NCI-H748 (cell line): ENCODE measurements around the gene SLC30A2.
A peak's percentile ranks its signal among the peaks of the same experiment; 100 is the strongest.

Experiments
- DNase-seq: peaks from one replicate; lab custom pipeline; 2025; ENCODE audit not compliant: unreplicated experiment; lab: John Stamatoyannopoulos, UW

The SLC30A2 gene

DNA sequence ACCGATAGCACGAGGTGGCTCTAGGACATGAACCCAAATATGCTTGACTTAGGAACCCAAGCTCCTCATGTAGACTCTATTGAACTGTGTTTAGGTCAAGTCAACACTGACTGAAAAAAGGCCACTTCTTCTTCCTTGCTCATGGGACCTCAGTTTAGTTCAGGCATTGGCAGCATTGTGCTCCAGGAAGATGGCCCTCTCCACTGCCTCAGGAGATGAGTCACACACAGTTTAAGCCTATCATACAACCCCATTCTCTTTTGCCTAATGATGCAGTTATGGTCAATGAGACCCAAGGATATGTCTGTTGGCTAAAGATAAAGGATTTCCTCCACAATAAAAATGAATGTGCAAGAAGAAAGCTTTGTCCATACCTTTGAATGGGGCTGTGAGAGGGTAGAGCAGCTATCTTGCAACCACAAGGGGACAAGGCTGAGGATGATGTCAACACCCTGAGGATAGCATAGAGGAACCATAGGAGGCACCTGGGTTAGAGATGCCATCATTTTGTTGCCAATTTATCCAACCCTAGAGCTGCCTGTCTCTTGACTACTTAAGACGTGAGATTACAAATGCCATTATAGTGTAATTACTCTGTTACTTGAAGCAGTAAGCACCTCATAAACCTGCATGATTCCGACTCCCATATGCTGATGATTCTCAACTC, 24.5 kb upstream of the SLC30A2 start:
- no peak for DNase-seq

DNA sequence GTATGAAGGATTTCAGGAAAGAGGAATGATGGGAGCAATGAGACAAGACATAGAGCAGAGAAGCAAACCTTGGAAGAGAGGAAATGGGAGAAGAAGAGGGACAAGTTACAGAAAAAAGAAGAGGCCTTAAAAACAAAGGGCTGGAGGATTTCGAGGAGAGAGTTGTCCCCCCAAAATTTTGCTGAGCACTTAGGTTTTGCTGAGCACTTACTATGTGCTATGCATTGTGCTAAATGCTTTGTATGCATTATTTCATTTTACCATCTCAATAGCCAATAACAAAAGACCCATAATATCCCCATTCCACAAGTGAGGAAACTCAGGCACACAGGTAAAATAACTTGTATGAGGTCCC, 24.0 kb upstream of the SLC30A2 start:
- no peak for DNase-seq

- no peak for DNase-seq
These were observed 21.6 kb upstream of the SLC30A2 start, which contains the start of gene TRIM63 for GRCh38 chr1:26067432-26067911. TRIM63 (minus strand) TSS chr1:26067630; CDS start chr1:26067494, 136 bp downstream.

- no peak for DNase-seq
These were observed 20.9 kb upstream of the SLC30A2 start for GRCh38 chr1:26066857-26067256.

DNA sequence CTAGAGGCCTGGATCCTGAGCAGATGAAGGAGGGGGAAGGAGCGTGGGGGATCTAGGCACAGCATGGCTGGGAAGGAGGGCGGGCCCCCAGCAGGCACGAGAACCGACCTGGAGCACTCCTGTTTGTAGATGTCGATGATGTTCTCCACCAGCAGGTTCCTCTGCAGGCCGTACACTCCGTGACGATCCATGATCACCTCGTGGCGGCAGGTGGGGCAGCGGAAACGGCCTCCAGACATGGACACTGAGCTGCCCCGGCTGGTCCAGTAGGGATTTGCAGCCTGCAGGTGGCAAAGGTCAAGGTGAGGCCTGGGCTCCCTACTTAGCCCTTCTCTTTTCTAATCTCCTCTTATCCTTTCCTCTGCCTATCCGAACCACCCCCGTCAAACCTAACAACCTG, 20.2 kb upstream of the SLC30A2 start:
- no peak for DNase-seq

DNA sequence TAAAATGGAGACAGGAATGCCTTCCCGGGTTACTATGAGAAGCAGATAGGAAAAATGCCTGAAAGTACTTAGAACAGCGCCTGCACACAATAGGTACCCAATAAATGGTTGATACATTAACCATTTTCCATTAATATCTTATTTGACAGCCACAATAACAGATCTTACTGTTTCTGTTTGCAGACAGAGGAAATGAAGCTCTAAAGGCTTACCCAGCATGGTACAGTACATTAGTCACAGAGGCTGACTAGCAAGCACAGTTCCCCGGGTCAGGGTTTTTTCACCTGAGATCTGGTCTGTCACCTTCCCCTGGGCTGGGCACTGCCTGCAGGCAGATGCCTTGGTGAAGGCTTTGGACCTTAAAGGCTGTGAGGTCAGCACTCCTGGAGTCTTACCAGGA, 18.6 kb upstream of the SLC30A2 start:
- no peak for DNase-seq

- no peak for DNase-seq
These were observed 15.1 kb upstream of the SLC30A2 start for GRCh38 chr1:26060832-26061574.

GRCh38 chr1:26059906-26060305, 14.0 kb upstream of the SLC30A2 start:
- no peak for DNase-seq

- DNase-seq = no peak
These were observed 12.2 kb upstream of the SLC30A2 start for GRCh38 chr1:26058052-26058595.

DNA sequence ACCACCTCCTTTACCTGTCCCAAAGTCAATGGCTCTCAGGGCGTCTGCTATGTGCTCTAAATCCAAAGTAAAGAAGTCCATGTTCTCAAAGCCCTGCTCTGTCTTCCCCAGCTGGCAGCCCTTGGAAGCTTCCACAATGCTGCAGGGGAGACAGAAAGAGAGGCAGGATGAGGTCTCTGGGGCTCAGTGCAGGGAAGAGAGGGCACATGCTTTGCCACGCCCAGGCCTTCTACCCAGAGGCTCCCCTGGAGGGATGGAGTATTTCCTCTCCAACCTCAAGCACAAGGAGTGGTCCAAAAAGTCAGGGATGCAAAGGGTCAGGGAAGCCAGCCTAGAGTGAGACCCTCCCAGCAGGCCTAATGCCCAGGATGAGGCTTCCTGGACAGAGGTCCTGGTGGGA, 11.3 kb upstream of the SLC30A2 start:
- no peak for DNase-seq

DNA sequence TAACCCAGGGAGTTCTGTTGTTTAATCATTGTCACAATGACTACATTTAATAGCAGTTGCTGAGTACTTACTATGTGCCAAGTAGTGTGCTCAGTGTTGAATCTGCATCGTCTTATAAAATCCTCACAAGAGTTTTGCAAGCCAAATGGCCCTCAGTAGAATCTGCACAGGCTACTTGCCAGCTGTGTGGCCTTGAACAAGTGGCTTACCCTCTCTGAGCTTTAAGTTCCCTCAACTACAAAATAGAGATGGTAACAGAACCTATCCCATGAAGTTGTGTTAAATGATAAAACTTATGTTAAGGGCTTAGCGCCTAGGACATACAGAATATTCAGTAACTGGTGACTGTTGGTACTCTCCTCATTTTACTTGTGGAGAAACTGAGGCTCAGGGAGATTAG, 9.1 kb upstream of the SLC30A2 start:
- no peak for DNase-seq

DNA sequence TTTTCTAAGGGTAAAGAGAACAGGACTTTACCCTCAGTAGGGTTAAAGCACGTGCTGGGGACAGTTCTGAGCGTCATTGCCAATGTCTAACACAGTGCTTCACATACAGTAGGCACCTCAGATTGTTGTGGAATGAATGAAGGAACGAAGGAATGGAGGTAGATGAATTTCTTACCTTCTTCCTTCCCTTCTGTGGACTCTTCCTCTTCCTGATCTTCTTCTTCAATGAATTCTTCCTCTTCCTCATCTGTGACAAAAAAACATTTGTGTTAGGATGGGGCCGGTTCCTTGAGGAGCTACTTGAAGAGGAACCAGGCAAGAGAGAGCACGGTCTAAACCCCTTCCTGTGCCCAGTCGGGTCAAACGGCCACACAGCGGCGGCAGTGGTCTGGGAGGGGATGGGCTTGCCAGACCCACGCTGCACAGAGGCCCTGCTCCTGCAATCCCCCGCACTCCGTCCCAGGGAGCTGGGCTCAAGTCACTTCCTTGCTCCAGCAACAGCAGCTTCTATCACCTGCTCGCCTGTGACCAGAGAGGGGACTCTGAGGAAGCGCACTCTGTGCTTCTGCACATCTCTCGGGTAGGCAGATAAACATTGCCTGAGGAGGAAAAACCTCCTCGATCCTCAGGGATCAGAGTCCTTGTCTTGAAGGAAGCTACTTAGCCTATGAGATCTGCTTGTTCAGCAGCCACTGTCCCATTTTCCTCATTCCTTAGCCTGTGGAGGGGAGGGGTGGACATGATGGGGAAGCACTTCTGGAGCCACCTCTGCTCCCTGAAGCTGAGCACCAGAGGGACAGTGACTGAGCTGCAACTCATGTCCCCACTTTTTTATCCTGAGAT, 8.0 kb upstream of the SLC30A2 start:
- DNase-seq = no peak

- no peak for DNase-seq
These were observed 4.3 kb upstream of the SLC30A2 start for GRCh38 chr1:26050248-26050640.

DNA sequence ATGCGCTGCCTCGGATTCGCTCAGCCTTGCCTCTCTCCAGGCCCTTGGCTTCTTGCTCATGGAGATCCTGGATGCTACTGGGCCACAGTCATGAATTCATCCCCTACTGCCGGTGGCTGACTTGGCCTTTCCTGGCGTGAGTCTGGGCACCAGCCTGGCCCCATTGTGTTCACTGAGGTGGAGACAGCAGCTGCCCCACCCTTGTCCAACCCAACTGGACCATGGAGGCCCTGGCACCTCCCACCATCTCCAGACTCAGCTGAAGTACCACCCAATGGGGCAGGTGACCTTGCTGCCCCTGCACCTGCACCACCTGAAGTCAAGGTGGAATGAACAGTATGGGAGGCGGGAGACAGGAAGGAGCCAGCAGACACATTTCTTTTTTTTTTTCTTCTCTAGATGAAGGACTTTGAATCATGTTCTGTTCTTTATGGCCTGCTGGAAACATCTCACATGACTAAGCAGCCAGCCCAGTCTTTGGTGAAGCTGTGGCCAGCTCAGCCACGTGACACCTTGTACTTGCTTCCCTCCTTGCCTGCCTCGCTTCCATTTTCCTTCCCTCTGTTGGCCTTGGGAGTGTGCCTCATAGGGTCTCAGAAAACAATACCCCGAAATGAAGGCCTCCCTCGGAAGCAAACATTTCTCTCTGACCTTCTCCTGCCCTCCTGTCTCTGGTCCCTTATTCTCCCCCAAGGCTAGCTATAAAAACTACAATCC, 3.8 kb upstream of the SLC30A2 start:
- no peak for DNase-seq

DNA sequence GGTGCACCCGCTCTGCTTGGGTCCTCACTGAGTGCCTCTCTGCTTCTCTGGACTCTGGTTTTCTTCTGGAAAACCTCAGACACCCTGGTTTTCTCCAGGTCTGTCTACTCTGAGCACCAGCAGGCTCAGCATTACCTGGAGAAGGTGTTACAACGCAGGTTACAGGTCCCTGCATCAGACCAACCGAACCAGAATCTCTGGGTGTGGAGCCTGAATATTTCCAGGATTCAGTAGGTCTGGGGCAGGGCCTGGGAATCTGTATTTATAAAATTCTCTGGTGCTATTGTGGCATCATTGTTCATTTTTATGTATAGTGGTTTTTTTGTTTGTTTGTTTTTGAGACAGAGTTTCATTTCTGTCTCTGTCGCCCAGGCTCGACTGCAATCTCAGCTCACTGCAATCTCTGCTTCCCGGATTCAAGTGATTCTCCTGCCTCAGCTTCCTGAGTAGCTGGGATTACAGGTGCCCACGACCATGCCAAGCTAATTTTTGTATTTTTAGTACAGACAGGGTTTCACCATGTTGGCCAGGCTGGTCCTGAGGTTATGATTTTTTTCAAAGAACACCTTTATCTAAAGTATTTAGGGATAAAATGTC, 1.5 kb upstream of the SLC30A2 start:
- DNase-seq = no peak

- DNase-seq = peak; percentile 10
These were observed 553 bp upstream of the SLC30A2 start for GRCh38 chr1:26046246-26047095.

GRCh38 chr1:26044971-26045721, 772 bp downstream of the SLC30A2 start:
- no peak for DNase-seq

DNA sequence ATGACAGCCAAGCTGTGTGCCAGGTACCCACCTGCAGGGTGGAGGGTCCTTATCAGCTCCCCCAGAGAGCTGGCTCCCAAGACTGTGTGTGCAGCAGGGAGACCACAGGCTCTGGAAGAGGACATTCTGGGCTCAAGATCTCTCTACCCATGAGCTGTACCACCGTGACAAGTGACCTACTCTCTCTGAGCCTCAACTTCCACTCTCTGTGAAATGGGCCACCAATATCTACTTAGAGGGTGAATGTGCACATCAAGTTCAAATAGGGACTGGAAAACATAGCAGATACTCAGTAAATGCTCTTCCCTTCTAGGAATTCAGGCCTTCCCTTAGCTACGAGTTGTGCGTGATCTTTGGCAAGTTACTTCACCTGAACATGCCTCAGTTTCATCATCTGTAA, 1.5 kb downstream of the SLC30A2 start:
- no peak for DNase-seq

DNA sequence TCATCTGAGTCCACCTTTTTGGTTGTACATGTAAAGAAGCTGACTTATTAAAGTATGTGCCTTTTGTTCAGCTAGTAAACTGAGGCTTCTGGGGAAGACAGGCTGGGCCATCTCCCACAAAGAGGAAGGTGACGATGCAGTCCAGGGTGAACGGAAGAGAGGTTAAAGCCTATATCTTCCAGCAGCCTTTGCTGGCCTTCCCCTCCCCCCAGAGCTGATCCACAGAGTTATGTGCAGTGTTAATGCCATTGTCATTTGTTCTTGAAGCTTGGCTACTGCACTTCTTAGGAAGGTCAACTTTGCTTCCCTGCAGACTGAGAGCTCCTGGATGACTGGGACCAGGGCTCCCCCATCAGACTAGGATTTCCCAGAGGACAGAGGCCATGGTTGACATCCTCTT, 2.2 kb downstream of the SLC30A2 start:
- no peak for DNase-seq
